ENCODE results near the gene ST8SIA1. TPM values are rescaled to one million over a fixed set of nuclear protein-coding genes. Genes with fewer than 3 reads are reported as not detected.

Gene ST8SIA1
- polyA plus RNA-seq, 1 of the 3 experiments (the other 2 are of a cell fraction) = 0.12 TPM

GRCh38 chr12:22306311-22306710 lies 28.2 kb downstream of the ST8SIA1 start:
- Histone ChIP-seq H3K4me2 (no peak overlapping the region), H3K36me3 (replicated peaks in 1 of 2; ENCODE audit: control insufficient read depth in 1 of 2, insufficient read depth in 2 of 2, low read length in 1 of 2) (no peaks in the 10 kb centered on the region), H3F3A (replicated peaks; ENCODE audit: insufficient read depth) (no peaks in the 10 kb centered on the region), H3K9me3 (no peaks in the 10 kb centered on the region), H2AFZ (ENCODE audit: low read depth) (no peak overlapping the region), H4K20me1 (ENCODE audit: insufficient read depth) (no peaks in the 10 kb centered on the region), H3K79me2 (ENCODE audit: insufficient read depth) (no peaks in the 10 kb centered on the region), H3K4me3 (ENCODE audit: low read depth in 2 of 2, low read length in 1 of 2) (no peak overlapping the region), H3K27ac (ENCODE audit: low read depth in 2 of 2, low read length in 1 of 2) (no peak overlapping the region), H3K9ac (no peak overlapping the region), H3K4me1 (ENCODE audit: control insufficient read depth in 1 of 2, insufficient read depth in 2 of 2, low read depth in 1 of 2, low read length in 1 of 2) (no peaks in the 10 kb centered on the region), H3K27me3 (ENCODE audit: insufficient read depth) (no peaks in the 10 kb centered on the region; the same call in 1 of the 2 replicates), H3K9me2 (no peaks in the 10 kb centered on the region)
- ChIA-PET CTCF (no interaction called here), POLR2A (no interaction called here)
- TF ChIP-seq NFIC (IDR thresholded peaks at IDR 0.05; ENCODE audit: borderline replicate concordance) (no peak), TAF1 (IDR thresholded peaks at IDR 0.05; ENCODE audit: borderline replicate concordance, low read depth, low read length) (no peak), POLR2AphosphoS5 (IDR thresholded peaks at IDR 0.05; ENCODE audit: low read depth, low read length) (no peak), FOXM1 (IDR thresholded peaks at IDR 0.05; ENCODE audit: low read depth) (no peak), SIN3A (IDR thresholded peaks at IDR 0.05; ENCODE audit: borderline replicate concordance, low read depth, low read length) (no peak), TCF12 (IDR thresholded peaks at IDR 0.05) (no peak), MEF2A (IDR thresholded peaks at IDR 0.05; ENCODE audit: borderline replicate concordance, low read depth) (no peak), MAX (IDR thresholded peaks at IDR 0.05; ENCODE audit: low read depth) (no peak), RAD21 (IDR thresholded peaks at IDR 0.05; ENCODE audit: low read length) (no peak), RCOR1 (IDR thresholded peaks at IDR 0.05; ENCODE audit: low read length) (no peak), RFX5 (IDR thresholded peaks at IDR 0.05; ENCODE audit: low read length) (no peak), FOSL2 (IDR thresholded peaks at IDR 0.05; ENCODE audit: borderline replicate concordance, low read depth) (no peak), SMC3 (IDR thresholded peaks at IDR 0.05; ENCODE audit: low read depth, low read length) (no peak)
- TF ChIP-seq, protein P1, sequence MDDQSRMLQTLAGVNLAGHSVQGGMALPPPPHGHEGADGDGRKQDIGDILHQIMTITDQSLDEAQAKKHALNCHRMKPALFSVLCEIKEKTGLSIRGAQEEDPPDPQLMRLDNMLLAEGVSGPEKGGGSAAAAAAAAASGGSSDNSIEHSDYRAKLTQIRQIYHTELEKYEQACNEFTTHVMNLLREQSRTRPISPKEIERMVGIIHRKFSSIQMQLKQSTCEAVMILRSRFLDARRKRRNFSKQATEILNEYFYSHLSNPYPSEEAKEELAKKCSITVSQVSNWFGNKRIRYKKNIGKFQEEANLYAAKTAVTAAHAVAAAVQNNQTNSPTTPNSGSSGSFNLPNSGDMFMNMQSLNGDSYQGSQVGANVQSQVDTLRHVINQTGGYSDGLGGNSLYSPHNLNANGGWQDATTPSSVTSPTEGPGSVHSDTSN (IDR thresholded peaks at IDR 0.05) = no peak
- TF ChIP-seq, protein P2, sequence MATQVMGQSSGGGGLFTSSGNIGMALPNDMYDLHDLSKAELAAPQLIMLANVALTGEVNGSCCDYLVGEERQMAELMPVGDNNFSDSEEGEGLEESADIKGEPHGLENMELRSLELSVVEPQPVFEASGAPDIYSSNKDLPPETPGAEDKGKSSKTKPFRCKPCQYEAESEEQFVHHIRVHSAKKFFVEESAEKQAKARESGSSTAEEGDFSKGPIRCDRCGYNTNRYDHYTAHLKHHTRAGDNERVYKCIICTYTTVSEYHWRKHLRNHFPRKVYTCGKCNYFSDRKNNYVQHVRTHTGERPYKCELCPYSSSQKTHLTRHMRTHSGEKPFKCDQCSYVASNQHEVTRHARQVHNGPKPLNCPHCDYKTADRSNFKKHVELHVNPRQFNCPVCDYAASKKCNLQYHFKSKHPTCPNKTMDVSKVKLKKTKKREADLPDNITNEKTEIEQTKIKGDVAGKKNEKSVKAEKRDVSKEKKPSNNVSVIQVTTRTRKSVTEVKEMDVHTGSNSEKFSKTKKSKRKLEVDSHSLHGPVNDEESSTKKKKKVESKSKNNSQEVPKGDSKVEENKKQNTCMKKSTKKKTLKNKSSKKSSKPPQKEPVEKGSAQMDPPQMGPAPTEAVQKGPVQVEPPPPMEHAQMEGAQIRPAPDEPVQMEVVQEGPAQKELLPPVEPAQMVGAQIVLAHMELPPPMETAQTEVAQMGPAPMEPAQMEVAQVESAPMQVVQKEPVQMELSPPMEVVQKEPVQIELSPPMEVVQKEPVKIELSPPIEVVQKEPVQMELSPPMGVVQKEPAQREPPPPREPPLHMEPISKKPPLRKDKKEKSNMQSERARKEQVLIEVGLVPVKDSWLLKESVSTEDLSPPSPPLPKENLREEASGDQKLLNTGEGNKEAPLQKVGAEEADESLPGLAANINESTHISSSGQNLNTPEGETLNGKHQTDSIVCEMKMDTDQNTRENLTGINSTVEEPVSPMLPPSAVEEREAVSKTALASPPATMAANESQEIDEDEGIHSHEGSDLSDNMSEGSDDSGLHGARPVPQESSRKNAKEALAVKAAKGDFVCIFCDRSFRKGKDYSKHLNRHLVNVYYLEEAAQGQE (IDR thresholded peaks at IDR 0.05; ENCODE audit: low read depth, low read length) = no peak
- TF ChIP-seq, protein P3, sequence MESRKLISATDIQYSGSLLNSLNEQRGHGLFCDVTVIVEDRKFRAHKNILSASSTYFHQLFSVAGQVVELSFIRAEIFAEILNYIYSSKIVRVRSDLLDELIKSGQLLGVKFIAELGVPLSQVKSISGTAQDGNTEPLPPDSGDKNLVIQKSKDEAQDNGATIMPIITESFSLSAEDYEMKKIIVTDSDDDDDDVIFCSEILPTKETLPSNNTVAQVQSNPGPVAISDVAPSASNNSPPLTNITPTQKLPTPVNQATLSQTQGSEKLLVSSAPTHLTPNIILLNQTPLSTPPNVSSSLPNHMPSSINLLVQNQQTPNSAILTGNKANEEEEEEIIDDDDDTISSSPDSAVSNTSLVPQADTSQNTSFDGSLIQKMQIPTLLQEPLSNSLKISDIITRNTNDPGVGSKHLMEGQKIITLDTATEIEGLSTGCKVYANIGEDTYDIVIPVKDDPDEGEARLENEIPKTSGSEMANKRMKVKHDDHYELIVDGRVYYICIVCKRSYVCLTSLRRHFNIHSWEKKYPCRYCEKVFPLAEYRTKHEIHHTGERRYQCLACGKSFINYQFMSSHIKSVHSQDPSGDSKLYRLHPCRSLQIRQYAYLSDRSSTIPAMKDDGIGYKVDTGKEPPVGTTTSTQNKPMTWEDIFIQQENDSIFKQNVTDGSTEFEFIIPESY (IDR thresholded peaks at IDR 0.05; ENCODE audit: borderline replicate concordance, low read depth) = no peak
- TF ChIP-seq, protein P4, sequence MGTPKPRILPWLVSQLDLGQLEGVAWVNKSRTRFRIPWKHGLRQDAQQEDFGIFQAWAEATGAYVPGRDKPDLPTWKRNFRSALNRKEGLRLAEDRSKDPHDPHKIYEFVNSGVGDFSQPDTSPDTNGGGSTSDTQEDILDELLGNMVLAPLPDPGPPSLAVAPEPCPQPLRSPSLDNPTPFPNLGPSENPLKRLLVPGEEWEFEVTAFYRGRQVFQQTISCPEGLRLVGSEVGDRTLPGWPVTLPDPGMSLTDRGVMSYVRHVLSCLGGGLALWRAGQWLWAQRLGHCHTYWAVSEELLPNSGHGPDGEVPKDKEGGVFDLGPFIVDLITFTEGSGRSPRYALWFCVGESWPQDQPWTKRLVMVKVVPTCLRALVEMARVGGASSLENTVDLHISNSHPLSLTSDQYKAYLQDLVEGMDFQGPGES (IDR thresholded peaks at IDR 0.05; ENCODE audit: low read depth, low read length) = no peak
- DNase-seq = no peak
